HG03139 (cell line): ENCODE measurements around the gene SRSF2.
A peak's percentile ranks its signal among the peaks of the same experiment; 100 is the strongest.
"Not testable (repeated sequence)": the region's sequence is repeated elsewhere in the genome, so short reads cannot be mapped to it uniquely, and the experiment has no call there.

Source experiments
- ATAC-seq: cut with Tn5 transposase; IDR thresholded peaks from one replicate; pipeline ENCODE4 v1.9.1; 2021; ENCODE audit not compliant: unreplicated experiment

Gene SRSF2, protein sequence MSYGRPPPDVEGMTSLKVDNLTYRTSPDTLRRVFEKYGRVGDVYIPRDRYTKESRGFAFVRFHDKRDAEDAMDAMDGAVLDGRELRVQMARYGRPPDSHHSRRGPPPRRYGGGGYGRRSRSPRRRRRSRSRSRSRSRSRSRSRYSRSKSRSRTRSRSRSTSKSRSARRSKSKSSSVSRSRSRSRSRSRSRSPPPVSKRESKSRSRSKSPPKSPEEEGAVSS

DNA sequence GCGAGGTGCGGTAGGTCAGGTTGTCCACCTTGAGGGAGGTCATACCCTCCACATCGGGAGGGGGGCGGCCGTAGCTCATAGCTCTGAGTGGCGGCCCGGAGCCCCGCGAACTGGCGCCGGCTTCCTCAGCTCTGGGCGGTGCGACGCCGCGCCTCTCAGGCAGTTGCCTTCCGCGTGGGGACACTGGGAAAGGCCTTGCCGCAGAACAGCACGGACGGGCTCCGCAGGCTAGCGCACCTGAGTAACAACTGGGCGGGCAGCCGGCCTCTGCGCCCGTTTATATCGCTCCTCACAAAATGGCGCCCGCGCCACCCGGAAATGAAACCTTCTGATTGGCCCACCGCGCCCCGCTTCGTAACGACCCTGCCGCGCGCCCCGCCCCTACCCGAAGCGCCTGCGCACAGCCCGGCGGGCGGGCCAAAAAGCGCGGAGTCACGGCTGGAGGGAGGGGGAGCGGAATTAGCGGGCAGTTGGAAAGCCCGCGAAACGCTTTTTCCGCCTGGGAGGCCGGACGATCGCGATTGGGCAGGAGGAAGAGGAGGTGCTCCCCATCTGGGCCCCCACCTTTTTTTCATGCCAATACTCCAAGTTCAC is at the start of gene SRSF2:
TSS of gene SRSF2 (minus strand) at position 250 of the 594 bp plus-strand sequence. CDS start at position 79, 171 bp downstream.
- peak; percentile 71 for ATAC-seq

DNA sequence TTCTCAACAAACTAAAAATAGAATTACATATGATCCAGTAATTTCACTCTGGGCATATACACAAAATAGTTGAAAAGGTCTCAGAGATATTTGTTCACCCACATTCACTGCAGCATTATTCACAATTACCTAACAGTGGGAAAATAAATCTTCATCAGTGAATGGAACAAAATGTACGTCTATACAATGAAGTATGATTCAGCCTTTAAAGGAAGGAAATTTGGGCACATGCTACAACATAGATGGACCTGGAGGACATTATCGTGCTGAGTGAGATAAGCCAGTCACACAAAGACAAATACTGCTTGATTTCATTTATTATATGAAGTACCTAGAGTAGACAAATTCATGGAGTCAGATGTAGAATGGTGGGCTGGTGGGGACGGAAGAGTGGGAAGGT is 47.8 kb upstream of the SRSF2 start:
- no peak for ATAC-seq

DNA sequence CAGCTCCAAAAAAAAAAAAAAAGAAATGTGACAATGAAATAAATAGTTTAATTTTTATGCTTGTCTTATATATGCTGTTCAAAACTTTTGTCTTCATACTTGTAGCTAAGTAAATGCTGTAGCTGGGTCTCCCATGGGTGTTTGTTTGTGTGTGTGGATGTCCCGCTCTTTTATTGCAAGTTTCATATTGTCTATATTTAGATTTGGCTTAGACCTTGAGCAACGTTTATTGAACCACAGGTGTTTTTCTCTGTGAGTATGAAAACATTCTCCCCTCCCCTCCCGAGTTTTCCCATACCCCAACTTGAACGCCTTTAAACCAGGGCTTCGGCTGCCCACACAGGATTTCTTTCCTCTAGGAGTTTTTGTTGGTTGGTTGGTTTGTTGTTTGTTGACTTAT is 46.0 kb upstream of the SRSF2 start:
- no peak for ATAC-seq

DNA sequence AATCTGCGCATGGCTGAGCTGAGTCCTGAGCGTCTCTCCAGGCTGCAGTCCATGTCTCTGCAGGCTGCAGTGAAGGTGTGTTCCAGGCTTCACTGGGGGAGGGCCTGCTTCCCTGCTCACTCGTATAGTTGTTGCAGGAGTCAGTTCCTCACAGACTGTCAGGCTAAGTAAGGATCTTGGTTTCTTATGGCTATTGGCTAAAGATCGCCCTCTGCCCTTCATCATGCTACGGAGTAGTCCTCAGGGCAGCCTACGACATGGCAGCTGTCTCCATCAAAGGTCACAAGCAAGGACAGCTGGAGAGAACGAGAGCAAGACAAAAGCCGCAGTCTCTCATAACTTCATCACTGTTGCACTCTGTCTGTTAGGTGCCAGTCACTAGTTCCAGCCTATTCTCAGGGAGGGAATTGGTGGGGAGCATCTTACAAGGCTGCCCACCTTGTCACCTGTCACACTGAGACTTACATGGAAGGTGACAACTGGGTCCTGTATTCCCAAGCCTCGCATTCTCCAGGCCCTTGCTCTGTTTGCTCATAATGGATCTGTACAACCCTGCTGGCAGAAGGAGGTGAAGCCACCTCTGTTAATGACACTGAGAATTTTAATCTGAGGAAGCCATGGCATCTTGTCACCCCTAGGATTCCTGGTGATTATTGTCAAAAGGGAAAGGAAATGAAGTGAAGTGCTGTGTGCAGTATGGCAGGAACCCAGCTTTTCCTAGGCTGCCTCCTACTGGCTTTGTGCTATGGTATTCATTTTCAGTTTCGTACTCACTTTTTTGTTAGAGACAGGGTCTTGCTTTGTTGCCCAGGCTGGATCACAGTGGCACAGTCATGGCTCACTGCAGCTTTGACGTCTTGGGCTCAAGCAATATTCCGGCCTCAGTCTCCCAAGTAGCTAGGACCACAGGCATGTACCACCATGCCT is 44.2 kb upstream of the SRSF2 start:
- no peak for ATAC-seq

DNA sequence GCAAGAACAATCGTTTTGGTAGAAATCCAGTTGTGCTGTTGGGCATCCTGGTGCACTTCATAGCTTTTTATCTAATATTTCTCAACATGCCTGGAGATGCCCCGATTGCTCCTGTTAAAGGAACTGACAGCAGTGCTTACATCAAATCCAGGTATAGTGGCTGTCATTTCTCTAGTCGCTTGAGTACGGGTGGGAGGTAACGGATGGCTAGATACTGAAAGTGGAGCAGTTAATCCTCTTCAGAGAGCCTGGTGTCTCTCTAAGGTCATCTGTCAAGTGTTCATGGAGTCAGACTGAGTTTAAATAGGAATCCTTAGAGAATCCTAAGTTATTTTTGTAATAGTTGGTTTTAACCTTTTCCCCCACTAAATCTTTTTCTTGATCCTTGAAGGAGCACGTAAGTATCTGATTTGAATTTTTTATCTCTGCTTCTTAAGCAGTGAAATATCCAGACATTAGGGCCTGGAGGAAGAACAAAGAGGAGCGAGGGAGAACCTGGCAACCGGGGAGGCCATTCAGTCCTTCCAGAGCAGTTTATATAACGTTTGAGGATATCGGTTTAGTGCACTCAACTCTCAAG is 38.0 kb upstream of the SRSF2 start:
- ATAC-seq, result no peak

DNA sequence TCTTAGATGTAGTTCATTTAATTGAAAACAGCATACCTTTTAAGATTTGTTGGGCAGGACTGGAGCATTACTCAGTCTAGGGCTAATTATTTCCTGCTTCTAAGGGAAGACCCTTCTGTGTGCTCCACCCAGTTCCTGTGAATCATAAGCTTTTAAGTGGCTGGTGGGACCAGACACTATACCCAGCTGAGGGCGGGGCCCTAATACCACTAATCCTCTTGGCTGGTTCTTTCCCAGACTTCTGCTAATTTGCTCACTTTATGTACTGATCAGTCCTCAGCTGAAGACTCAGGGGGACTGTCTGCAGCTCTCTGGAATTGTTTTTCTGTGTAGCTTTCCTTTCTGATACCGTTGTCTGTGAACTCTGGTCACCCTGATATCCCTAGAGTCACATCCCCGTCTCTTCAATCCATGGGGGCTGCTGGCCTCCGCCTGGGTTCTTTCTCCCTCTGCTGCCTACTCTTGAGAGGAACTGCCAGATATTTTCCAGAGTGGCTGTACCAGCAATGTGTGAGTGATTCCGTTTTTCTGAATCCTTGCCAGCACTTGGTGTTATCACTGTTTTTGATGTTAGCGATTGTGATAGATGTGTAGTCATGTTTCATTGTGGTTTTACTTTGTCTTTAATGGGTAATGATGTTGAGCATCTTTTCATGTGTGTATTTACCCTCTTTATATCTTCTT is 35.9 kb upstream of the SRSF2 start:
- no peak for ATAC-seq

DNA sequence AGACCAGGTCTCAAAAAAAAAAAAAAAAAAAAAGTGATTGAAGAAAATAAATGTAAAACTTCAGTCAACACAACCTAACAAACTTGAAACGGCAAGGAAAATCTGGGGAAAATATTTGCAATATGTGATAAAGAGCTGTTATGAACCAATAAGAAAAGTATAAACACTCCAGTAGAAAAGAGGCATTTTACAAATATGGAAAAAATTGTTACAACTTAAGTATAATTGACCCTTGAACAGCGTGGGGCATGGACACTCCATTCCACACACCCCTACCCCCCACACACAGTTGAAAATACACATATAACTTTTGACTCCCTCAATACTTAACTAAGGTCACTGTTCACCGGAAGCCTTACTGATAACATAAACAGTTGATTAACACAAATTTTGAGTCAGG is 21.4 kb upstream of the SRSF2 start:
- ATAC-seq, result no peak

DNA sequence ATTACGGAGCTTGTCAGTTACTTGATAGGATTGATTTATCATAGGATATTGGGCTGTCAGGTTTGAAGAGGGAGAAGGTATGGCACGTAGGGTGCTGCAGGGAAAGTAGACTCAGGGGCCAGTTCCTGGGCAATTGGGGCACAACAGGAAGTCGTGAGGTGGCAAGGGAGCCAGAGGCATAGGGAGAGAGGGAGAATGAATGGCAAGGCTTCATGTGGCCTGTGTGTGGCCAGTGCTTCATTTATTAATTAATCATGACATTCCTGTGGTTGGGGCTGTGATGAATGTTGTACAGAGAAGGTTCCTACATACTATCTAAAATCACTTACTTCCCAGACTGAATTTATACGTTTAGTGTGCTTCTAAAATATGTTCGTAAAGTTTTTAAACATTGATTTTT is 20.1 kb upstream of the SRSF2 start:
- ATAC-seq, result no peak

DNA sequence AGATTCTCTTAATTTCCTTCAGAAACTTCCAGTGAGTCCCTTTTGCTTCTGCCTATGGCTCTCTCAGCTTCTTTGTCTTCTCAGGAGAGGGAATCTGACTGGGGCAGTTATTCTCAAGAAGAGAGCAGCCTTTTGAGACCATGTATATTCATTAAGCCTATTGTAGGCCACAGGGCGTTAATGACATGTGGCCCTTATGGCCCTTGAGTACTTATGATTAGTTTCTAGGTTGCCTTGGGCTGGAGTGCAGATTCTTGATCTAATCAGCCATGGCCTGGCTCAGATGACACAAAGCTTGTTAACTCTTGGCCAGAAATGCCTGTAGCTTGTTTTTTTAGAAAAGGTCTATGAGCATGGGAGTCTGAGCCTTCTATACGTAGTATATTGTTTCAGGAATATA is 18.2 kb upstream of the SRSF2 start:
- no peak for ATAC-seq

DNA sequence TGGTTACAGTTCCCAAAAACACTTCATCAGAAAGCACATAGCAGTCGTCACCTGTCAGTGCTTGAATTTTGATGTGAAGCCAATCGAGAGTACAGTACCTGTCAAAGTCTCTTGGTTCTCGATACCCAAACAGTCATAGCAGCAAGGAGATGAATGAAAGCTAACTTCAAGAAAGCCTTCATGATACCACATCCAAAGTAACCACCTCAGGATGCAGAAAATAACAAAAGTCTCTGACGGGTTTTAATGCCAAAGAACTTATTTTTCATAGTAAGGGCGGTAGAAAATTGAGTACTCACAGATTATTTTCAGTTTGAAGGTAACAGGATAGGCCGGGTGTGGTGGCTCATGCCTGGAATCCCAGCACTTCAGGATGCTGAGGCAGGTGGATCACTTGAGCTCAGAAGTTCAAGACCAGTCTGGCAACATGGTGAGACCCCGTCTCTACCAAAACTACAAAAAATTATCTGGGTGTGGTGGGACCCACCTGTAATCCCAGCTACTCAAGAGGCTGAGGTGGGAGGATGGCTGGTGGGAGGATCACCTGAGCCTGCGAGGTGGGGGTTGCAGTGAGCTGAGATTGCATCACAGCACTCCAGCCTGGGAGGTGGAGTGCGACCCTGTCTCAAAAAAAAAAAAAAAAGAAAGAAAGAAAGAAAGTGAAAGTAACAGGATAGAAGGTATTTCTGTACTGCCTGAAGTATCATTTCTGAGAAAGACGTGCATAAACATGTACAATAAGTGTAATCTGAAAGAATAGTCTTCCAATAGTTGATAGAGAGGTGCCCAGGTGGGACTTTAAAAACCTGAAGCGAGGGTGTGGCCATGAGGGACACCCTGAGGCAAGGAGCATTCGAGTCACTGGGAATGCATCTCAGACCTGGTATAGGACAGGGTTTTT is 16.2 kb upstream of the SRSF2 start:
- no peak for ATAC-seq

DNA sequence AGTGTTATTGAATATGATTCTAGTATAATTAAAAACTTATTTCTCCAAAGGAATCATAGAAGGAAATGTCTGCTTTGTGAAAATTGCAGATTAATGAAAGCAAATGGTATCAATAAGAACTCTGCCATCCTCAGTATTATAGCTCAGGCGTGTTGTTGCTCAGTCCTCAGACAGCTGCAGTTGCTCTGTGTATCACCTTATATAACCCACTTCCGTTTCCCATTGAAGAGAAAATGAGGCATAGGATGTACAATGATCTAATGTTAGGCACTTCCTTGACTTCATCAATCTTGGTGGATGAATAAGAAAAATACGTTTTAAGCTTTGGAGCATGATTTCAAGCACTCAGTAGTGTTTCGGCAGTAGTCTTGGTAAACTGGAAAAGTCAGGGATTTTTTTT is 14.9 kb upstream of the SRSF2 start:
- no peak for ATAC-seq

DNA sequence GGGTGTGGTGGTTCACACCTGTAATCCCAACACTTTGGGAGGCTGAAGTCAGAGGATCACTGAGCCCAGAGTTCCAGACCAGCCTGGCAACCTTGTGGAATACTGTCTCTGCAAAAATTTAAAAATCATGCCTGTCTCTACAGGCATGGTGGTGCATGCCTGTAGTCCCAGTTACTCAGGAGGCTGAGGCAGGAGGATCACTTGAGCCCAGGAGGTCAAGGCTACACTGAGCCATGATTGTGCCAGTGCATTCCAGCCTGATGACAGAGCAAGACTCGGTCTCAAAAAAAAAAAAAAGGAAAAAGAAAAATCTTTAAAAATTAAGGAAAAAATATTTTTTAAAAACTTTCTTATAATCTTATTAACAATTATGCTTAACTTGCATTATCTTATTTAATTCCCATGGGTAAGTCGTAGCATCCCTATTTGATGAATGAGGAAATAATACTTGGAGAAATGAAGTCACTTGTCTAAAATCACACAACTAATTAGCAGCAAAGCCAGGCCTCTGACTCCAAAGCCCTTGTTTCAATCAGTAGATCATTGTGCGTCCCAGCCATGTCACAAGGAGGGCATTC is 14.4 kb upstream of the SRSF2 start:
- ATAC-seq, result no peak

DNA sequence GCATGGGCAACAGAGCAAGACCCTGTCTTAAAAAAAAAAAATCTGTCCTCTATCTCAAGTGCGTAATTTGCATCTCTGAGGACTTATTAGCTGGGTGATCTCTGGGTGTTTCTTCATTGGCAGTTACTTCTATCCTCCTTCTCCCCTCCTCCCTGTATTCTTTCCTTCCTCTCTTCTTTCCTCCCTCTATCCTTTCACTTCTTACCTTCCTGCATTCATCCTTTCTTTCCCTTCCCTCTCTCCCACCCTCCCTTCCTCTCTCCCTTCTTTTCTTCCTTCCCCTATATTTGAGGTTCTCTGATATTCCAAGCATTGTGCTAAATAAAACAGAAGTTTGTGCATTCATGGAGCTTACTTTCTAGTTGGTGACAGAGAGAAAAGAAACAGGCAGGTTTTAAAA is 11.5 kb upstream of the SRSF2 start:
- ATAC-seq, result no peak

DNA sequence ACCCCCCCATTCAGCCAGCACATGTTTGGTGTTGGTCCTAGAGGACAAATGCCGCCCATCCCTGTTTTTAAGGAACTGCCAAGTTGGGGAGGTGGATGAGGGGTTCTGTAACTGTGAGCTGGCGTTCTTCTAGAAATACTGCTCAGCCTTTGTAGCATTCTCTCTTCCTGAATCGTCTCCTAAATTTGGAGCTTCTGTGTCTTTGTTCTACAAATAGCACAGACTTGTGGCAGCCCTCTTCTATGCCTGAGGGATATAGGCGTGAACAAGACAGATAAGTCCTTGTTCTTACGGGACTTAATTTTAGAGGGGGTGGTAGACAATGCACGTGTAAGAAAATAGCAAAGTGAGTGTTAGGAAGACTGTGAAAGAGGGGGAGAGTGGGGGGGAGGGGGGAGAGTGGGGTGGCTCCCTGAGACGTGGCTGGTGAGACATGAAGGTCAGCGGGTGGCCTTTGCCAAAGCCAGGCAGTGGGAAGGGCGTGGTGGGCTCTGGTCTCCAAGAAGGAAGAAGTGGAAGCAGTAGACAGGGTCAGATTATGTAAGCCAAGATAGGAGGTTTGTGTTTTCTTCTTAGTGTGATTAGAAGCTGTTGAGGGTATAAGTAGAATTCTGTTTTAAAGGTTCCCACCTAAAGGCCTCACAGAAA is 10.7 kb upstream of the SRSF2 start:
- no peak for ATAC-seq

DNA sequence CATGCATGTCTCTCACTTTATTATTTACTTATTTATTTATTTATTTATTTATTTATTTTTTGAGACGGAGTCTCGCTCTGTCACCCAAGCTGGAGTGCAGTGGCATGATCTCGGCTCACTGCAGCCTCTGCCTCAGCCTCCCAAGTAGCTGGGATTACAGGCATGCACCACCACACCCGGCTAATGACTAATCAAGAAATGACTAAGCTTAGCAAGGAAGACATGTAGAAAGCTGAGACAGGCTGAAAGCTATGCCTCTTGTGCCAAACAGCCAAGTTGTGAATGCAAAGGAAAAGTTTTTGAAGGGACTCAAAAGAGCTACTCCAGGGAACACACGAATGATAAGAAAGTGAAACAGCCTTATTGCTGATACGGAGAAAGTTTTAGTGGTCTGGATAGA is 8.7 kb upstream of the SRSF2 start:
- ATAC-seq, result not testable (repeated sequence)

DNA sequence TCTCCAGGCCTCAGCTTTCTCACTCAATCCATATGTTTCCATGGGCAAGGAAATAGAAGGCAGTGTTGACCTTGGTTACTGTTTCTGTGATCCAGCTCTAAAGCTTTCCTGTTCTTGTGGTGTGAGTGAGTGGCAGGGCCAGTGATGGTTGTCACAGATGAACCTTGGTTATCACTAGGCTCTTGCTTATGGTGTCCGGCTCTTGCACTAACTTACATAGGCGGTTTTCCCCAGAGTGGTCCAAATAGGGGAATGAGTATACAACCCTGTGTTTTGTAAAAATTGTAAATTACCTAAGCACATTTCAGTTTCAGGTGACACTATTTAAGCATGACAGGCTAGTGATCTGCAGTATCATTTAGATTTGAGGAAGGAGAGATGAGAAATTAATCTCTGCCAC is 7.6 kb upstream of the SRSF2 start:
- no peak for ATAC-seq

DNA sequence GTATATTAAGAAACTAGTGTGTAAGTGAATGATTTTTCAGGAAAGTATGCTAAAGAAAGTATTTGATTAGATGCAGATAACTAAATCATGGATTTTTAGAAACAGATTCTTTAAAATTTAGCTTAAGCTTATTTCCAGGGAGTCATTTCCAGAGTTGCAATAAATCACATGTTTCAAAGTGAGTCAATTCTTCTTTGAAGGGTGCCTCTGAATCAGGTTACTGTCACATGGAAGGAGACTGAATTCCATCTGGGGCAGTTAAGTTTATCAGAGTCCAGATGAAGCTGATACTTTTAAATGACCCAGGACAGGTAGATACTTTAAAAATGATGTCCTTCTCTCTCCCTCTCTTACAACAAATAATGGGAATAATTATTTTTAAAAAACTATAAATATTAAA is 5.8 kb upstream of the SRSF2 start:
- no peak for ATAC-seq

DNA sequence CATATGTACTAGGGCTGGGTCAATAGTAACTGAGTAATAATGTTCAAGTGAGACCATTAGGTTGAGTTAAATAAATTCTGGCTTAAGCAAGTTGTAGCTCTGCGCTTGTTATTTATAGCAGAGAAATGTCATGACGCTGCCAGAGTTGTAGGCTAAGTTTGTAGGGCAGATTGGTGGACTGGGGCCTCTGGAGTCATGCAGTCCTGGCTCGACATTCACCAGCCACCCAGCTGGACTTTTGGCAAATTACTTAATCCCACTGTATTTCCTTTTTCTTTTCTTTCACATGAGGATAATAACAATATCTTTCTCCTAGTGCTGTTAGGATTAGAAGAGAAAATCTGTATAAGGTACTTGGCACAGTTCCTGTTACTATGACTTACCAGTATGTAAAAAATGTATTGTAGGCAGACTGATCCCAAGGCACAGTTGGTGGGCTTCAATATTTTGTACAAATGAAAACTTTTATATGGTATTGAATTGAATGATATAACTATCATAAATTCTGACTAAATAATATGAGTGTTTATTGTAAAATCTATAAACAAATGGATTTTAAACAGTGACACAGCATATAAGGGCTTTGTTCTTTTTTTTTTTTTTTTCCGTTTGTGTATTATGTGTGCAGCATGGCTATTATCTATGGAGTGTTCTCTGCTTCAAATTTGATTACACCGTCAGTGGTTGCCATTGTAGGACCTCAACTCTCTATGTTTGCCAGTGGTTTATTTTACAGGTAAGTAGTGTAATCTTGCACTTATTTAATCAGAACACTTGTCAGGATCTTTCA is 3.4 kb upstream of the SRSF2 start:
- ATAC-seq, result no peak
